Neural progenitor cell (in vitro differentiated cells): Measurements from ENCODE around the gene GABBR1. TPM values are rescaled to one million over a fixed set of nuclear protein-coding genes. Genes with fewer than 3 reads are reported as not detected.

Experiments used
- DNase-seq: peaks from one replicate; pipeline ENCODE4 v3.0.0-alpha.2; 2016; ENCODE audit warnings: low spot score
- H2AFZ ChIP-seq: fragments of 200-600 bp; sonication (generic); replicated peaks from 2 replicates; pipeline ENCODE4 v1.6.1; 2016; ENCODE audit warnings: antibody characterized with exemption
- H3F3A ChIP-seq: fragments of 200-600 bp; sonication (generic); 2 replicates; pipeline ENCODE4 v1.6.1; 2016; ENCODE audit warnings: antibody characterized with exemption, low read depth
- H3K27ac ChIP-seq: fragments of 200-600 bp; sonication (generic); 2 replicates; pipeline ENCODE4 v1.5.1; 2016; ENCODE audit warnings: mild to moderate bottlenecking
- H3K27me3 ChIP-seq: fragments of 200-600 bp; sonication (generic); 2 replicates; pipeline ENCODE4 v1.6.1; 2016; ENCODE audit warnings: mild to moderate bottlenecking, moderate library complexity
- H3K36me3 ChIP-seq: fragments of 200-600 bp; sonication (generic); 2 replicates; pipeline ENCODE4 v1.5.1; 2016
- H3K4me1 ChIP-seq: fragments of 200-600 bp; sonication (generic); 2 replicates; pipeline ENCODE4 v1.6.1; 2016; ENCODE audit warnings: mixed run types
- H3K4me2 ChIP-seq: fragments of 200-600 bp; sonication (generic); 2 replicates; pipeline ENCODE4 v1.6.1; 2016
- H3K4me3 ChIP-seq: fragments of 200-600 bp; sonication (generic); 2 replicates; pipeline ENCODE4 v1.5.1; 2016
- H3K79me2 ChIP-seq: fragments of 200-600 bp; sonication (generic); 2 replicates; pipeline ENCODE4 v1.6.1; 2016; ENCODE audit warnings: low read depth
- H3K9ac ChIP-seq: fragments of 200-600 bp; sonication (generic); 2 replicates; pipeline ENCODE4 v1.6.1; 2016
- H3K9me3 ChIP-seq: fragments of 200-600 bp; sonication (generic); 2 replicates; pipeline ENCODE4 v1.5.1; 2016; ENCODE audit warnings: low read depth
- H4K20me1 ChIP-seq: fragments of 200-600 bp; sonication (generic); 2 replicates; pipeline ENCODE4 v1.6.1; 2016; ENCODE audit warnings: low read depth
- H3K27ac Mint-ChIP-seq: 3 replicates; pipeline ENCODE4 v1.8.0; 2021; ENCODE audit warnings: mixed read lengths
- H3K27me3 Mint-ChIP-seq: 2 replicates; pipeline ENCODE4 v1.8.0; 2022; ENCODE audit warnings: low read depth, mild to moderate bottlenecking, inconsistent platforms, moderate library complexity, mixed read lengths; ENCODE audit not compliant: insufficient read depth
- H3K36me3 Mint-ChIP-seq: 3 replicates; pipeline ENCODE4 v1.8.0; 2021; ENCODE audit warnings: mixed read lengths
- H3K4me1 Mint-ChIP-seq: 3 replicates; pipeline ENCODE4 v1.8.0; 2021; ENCODE audit warnings: mixed read lengths
- H3K4me3 Mint-ChIP-seq: 3 replicates; pipeline ENCODE4 v1.8.0; 2021; ENCODE audit warnings: mild to moderate bottlenecking, moderate library complexity, mixed read lengths
- H3K9me3 Mint-ChIP-seq: 3 replicates; pipeline ENCODE4 v1.8.0; 2020; ENCODE audit warnings: mixed read lengths
- CTCF ChIP-seq: fragments of 200-600 bp; sonication (generic); IDR thresholded peaks from 2 replicates; pipeline ENCODE4 v1.5.1; 2017; ENCODE audit warnings: antibody characterized with exemption, mild to moderate bottlenecking
- EZH2 ChIP-seq: fragments of 200-600 bp; sonication (generic); IDR thresholded peaks from 2 replicates; pipeline ENCODE4 v1.6.1; 2017; ENCODE audit warnings: antibody characterized with exemption, mild to moderate bottlenecking, moderate library complexity
- EZH2phosphoT487 ChIP-seq: fragments of 200-600 bp; sonication (generic); IDR thresholded peaks from 2 replicates; pipeline ENCODE4 v1.6.1; 2017; ENCODE audit warnings: antibody characterized with exemption
- total RNA-seq: library from RNA; depleted of rRNA; stranded (reverse); fragments of >200 nt; gene quantifications from 2 replicates; pipeline ENCODE4 v1.2.3, GENCODE V29; 2015; ENCODE audit warnings: low replicate concordance

GABBR1 gene
- total RNA-seq, 1 donor from 2014 or later = 25.4 TPM

DNA sequence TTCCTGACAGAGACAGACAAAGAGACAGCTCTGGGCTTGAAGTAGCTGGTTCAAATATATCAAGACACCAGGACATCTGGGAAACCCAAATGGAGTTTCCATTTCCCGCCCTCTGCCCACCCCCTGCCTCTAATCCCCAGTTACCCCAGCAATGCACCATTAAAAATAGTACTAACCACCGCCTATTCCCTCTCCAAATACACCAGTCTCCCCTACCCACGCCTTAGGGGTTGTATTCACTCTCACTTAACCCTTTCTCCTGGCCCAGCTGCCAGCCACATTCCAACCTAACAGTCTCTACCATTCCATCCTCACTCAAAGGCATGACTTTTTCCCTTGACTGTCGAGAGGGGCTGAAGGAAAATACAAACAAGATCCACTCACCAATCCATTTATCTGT is 22.4 kb downstream of the GABBR1 start:
- Mint-ChIP-seq H3K27ac (no peak overlapping the region), H3K36me3 (peaks cover 64% of the 10 kb centered on the region)
- H3K36me3 ChIP-seq = peaks cover 10% of the 10 kb centered on the region

GRCh38 chr6:29608131-29608530 is 24.9 kb downstream of the GABBR1 start:
- H3K36me3 Mint-ChIP-seq = peaks cover 59% of the 10 kb centered on the region
- peaks cover 10% of the 10 kb centered on the region for H3K36me3 ChIP-seq
- H3K4me1 ChIP-seq = peaks cover 8% of the 10 kb centered on the region
- no peak overlapping the region for H3K27ac Mint-ChIP-seq
- H3K9me3 Mint-ChIP-seq = no peaks in the 10 kb centered on the region
- no peaks in the 10 kb centered on the region for H3K27me3 ChIP-seq
- H3K4me2 ChIP-seq = no peak overlapping the region
- no peak overlapping the region for H2AFZ ChIP-seq
- H3K9me3 ChIP-seq = no peaks in the 10 kb centered on the region
- H3K4me3 Mint-ChIP-seq = no peak overlapping the region
- H3K79me2 ChIP-seq = no peaks in the 10 kb centered on the region
- H4K20me1 ChIP-seq = peaks cover 13% of the 10 kb centered on the region
- TF ChIP-seq CTCF = no peak
- TF ChIP-seq EZH2phosphoT487 = no peak
- TF ChIP-seq EZH2 = no peak
- peaks cover 2% of the 10 kb centered on the region for H3F3A ChIP-seq
- peaks cover 5% of the 10 kb centered on the region for H3K27me3 Mint-ChIP-seq
- no peak overlapping the region for H3K9ac ChIP-seq
- no peak overlapping the region for H3K4me3 ChIP-seq
- no peak overlapping the region for H3K27ac ChIP-seq
- no peak for DNase-seq
- H3K4me1 Mint-ChIP-seq = peaks cover 12% of the 10 kb centered on the region

More for the DNA sequence above, 22.4 kb downstream of the GABBR1 start:
- Histone ChIP-seq H3K9me3 (no peaks in the 10 kb centered on the region), H3K27me3 (no peaks in the 10 kb centered on the region), H3K4me3 (no peak overlapping the region), H3K4me2 (no peak overlapping the region), H3K9ac (no peak overlapping the region), H2AFZ (no peak overlapping the region), H3F3A (no peaks in the 10 kb centered on the region), H3K4me1 (peaks cover 3% of the 10 kb centered on the region), H3K79me2 (no peaks in the 10 kb centered on the region), H3K27ac (no peak overlapping the region), H4K20me1 (peaks cover 2% of the 10 kb centered on the region)
- Mint-ChIP-seq H3K27me3 (peaks cover 5% of the 10 kb centered on the region), H3K4me3 (no peak overlapping the region), H3K9me3 (no peaks in the 10 kb centered on the region), H3K4me1 (peaks cover 5% of the 10 kb centered on the region)
- DNase-seq = no peak
- no peak for TF ChIP-seq CTCF
- no peak for TF ChIP-seq EZH2
- TF ChIP-seq EZH2phosphoT487 = no peak

- Mint-ChIP-seq H3K27me3 (peaks cover 2% of the 10 kb centered on the region), H3K9me3 (no peaks in the 10 kb centered on the region), H3K36me3 (peaks cover 53% of the 10 kb centered on the region), H3K27ac (no peak overlapping the region), H3K4me3 (no peak overlapping the region), H3K4me1 (peaks cover 24% of the 10 kb centered on the region)
- Histone ChIP-seq H3F3A (peaks cover 5% of the 10 kb centered on the region), H3K36me3 (peaks cover under 1% of the 10 kb centered on the region), H3K27ac (no peak overlapping the region), H3K9me3 (no peaks in the 10 kb centered on the region), H4K20me1 (peaks cover 12% of the 10 kb centered on the region), H3K27me3 (no peaks in the 10 kb centered on the region), H3K4me1 (peaks cover 12% of the 10 kb centered on the region), H2AFZ (no peak overlapping the region), H3K9ac (no peak overlapping the region), H3K4me2 (no peak overlapping the region), H3K79me2 (no peaks in the 10 kb centered on the region), H3K4me3 (no peak overlapping the region)
- TF ChIP-seq EZH2phosphoT487 = no peak
- no peak for TF ChIP-seq CTCF
- TF ChIP-seq EZH2 = no peak
- no peak for DNase-seq
Measured at GRCh38 chr6:29603930-29604329, 29.1 kb downstream of the GABBR1 start.
